H1 (cell line): ENCODE results near the gene ALG9.

ENCODE experiments used
- ATF3 ChIP-seq: IDR thresholded peaks from 2 replicates; pipeline ENCODE4 v1.6.1; 2011; ENCODE audit warnings: low read depth, mild to moderate bottlenecking, low read length; ENCODE audit not compliant: insufficient read depth
- BACH1 ChIP-seq: IDR thresholded peaks from 2 replicates; pipeline ENCODE4 v1.6.1; 2012; ENCODE audit warnings: low read length, improper control_type of control experiment
- CBX8 ChIP-seq: fragments of 300-800, 300-1000 bp; sonication (generic); IDR thresholded peaks from 2 replicates; pipeline ENCODE4 v1.7.1; 2016; ENCODE audit warnings: low read depth, low read length, borderline replicate concordance
- CREB1 ChIP-seq: IDR thresholded peaks from 2 replicates; pipeline ENCODE4 v1.6.1; 2012; ENCODE audit warnings: inconsistent platforms
- CTCF ChIP-seq, 3 experiments: IDR thresholded peaks; 1 replicate in 2 of 3; 2 replicates in 1 of 3; pipeline versions ENCODE4 v1.5.1 to v1.6.1; 2011; ENCODE audit warnings: low read length in 3 of 3, mild to moderate bottlenecking in 3 of 3, inconsistent platforms in 2 of 3, low read depth in 1 of 3, moderate library complexity in 1 of 3; ENCODE audit not compliant: insufficient read depth in 1 of 3; ENCODE audit errors: control extremely low read depth in 1 of 3
- EZH2 ChIP-seq: fragments of 200-600 bp; sonication (generic); IDR thresholded peaks from 2 replicates; pipeline ENCODE4 v1.7.1; 2012; ENCODE audit warnings: low read depth, mild to moderate bottlenecking, moderate library complexity, low read length, inconsistent platforms; ENCODE audit not compliant: severe bottlenecking
- POLR2A ChIP-seq, 2 experiments: IDR thresholded peaks; 1 replicate in 1 of 2; 2 replicates in 1 of 2; pipeline ENCODE4 v1.6.1; 2011; ENCODE audit warnings: low read depth in 2 of 2, low read length in 2 of 2, mild to moderate bottlenecking in 2 of 2; ENCODE audit errors: control extremely low read depth in 1 of 2
- SIN3A ChIP-seq, 2 experiments: IDR thresholded peaks in 1 of 2; conservative IDR thresholded peaks in 1 of 2; 2 replicates each; pipeline ENCODE4 v1.6.1; 2011 to 2012; ENCODE audit warnings: low read length in 2 of 2, improper control_type of control experiment in 1 of 2, low read depth in 1 of 2, mild to moderate bottlenecking in 1 of 2

DNA sequence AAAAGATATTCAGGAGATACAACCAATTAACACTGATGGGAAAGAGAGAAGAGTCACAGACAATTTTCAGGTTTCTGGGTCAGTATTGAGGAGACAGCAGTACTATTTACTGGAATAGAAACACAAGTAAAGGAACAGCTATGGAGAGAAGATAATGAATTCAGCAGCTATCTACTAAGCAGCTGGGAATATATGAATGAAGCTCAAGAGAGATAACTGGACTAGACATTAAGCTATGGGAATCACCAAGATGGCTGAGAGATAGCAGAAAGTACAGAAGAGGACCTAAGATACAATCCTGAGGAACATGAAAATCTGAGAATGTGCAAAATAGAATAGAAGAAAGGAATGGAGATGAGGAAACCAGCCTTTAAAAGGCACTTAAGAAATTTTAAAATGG, 15.9 kb downstream of the ALG9 start:
- no peak for TF ChIP-seq CTCF (IDR thresholded peaks at IDR 0.05; ENCODE audit: control extremely low read depth in 1 of 3, insufficient read depth in 1 of 3, low read depth in 1 of 3, low read length in 3 of 3)
- no peak for TF ChIP-seq EZH2
- no peak for TF ChIP-seq ATF3
- TF ChIP-seq BACH1 = no peak
- no peak for TF ChIP-seq CREB1
- TF ChIP-seq SIN3A (conservative IDR thresholded peaks at IDR 0.05 in 1 of 2, IDR thresholded peaks at IDR 0.05 in 1 of 2; ENCODE audit: low read depth in 1 of 2, low read length in 2 of 2) = no peak
- no peak for TF ChIP-seq POLR2A (IDR thresholded peaks at IDR 0.05; ENCODE audit: control extremely low read depth in 1 of 2, low read depth in 2 of 2, low read length in 2 of 2)
- TF ChIP-seq CBX8 = no peak
